Left colon (tissue), 2 donors: ENCODE data around the gene NCBP1. TPM values are rescaled to one million over a fixed set of nuclear protein-coding genes. Genes with fewer than 3 reads are reported as not detected.
A peak's percentile ranks its signal among the peaks of the same experiment; 100 is the strongest.
"Not testable (repeated sequence)": the region's sequence is repeated elsewhere in the genome, so short reads cannot be mapped to it uniquely, and the experiment has no call there.

Source experiments
- ATAC-seq: fragments of 200-7000 bp; cut with Tn5 transposase; one replicate; pipeline ENCODE4 v1.9.1; 2020; ENCODE audit warnings: mild to moderate bottlenecking, moderate library complexity
- DNase-seq, 2 donors: peaks; one replicate each; pipeline ENCODE4 v3.0.0-alpha.2; 2020
- intact Hi-C, 2 donors: fragments of 100-400 bp; cut with DNase I in 1 of 2; cut with micrococcal nuclease in 1 of 2; formaldehyde crosslinking; loops; one replicate each; pipeline versions ENCODE4 v1.11.2 to v1.14.0; 2022; cut with DNase I, micrococcal nuclease
- total RNA-seq, 2 donors: library from RNA; stranded (reverse); fragmentation: NEBNext Ultra II Directional; extraction: Animal tissue kit (Norgen Biotek cat#: 25700); gene quantifications; one replicate each; pipeline ENCODE4 v1.2.1, GENCODE V29; 2021
- donor health status: DM: no; HTN: no; CAD: no.
- donor health status: DM: yes; HTN: yes; CAD: no.

The NCBP1 gene
- total RNA-seq, 2 donors from 2014 or later, result 29.0 to 34.0 TPM

- intact Hi-C loops, result loop anchor here in 1 of 2 donors (5.0 to 10.0 kb wide), 2 partner anchors 148 to 211 kb away; no protein-coding TSS in a partner anchor
- DNase-seq, result peak in 1 of 2 donors; percentile 59
- ATAC-seq, result peak; percentile 84
Measured at GRCh38 chr9:97615439-97616072, 18.1 kb upstream of the NCBP1 start.

GRCh38 chr9:97617939-97618416 lies 15.6 kb upstream of the NCBP1 start:
- DNase-seq (no peak), ATAC-seq (no peak)
- intact Hi-C loops, result loop anchor here in 1 of 2 donors (5.0 to 10.0 kb wide), 2 partner anchors 151 to 213 kb away; no protein-coding TSS in a partner anchor

DNA sequence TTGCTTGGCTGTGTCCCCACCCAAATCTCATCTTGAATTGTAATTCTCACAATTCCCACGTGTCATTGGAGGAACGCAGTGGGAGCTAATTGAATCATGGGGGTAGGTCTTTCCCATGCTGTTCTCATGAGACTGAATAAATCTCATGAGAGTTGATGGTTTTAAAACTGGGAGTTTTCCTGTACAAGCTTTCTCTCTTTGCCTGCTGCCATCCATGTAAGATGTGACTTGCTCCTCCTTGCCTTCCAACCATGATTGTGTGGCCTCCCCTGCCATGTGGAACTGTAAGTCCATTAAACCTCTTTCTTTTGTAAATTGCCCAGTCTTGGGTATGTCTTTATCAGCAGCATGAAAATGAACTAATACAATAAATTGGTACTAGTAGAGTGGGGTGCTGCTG lies 13.6 kb upstream of the NCBP1 start:
- ATAC-seq, intact Hi-C loops, DNase-seq: not testable (repeated sequence)

DNA sequence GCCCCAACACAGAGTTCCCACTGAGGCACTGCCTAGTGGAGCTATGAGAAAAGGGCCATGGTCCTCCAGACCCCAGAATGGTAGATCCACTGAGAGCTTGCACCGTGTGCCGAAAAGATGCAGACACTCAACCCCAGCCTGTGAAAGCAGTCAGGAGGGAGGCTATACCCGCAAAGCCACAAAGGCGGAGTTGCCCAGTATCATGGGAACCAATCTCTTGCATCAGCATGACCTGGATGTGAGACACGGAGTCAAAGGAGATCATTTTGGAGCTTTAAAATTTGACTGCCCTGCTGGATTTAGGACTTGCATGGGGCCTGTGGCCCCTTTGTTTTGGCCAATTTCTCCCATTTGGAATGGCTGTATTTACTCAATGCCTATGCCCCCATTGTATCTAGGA lies 11.1 kb upstream of the NCBP1 start:
- ATAC-seq, DNase-seq, intact Hi-C loops: not testable (repeated sequence)

DNA sequence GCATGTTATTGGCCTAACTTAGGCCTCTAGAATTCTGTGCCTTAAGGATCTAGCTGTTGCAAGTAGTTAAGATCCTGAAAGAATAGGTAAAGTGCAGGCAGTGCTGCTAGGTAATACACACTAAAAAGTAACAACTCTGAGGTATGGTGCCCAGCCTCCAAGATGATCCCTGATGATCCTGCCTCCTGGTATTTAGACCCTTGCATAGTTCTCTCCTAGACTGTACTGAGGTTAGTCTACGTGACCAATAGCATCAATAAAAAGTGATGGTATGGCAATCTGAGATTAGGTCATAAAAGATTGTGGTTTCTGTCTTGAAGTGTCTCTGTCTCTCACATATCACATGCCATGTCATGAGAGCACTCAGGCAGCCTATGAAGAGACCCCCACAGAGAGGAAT lies 9.7 kb upstream of the NCBP1 start:
- no peak for DNase-seq
- ATAC-seq, result peak; percentile 91
- intact Hi-C loops, result no loop called here

DNA sequence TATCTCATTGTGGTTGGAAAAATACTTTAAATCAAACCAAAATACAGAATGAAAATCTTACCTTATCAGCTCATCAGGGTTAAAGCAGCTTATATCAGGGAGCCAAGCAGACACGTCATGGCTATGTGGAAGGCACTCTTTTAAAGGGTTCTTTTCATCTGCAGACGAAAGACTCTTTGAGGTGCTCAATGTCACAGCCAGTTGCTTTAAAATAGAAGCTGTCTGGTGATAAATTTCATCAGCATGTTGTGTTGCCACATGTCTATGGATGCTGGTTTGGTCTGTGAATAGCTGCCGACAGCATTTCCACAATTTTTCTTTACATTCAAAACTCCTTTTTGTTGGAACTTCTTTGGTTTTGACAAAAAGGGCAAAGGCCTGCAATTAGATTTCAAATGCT lies 8.0 kb upstream of the NCBP1 start:
- no peak for ATAC-seq
- no peak for DNase-seq
- intact Hi-C loops, result no loop called here

DNA sequence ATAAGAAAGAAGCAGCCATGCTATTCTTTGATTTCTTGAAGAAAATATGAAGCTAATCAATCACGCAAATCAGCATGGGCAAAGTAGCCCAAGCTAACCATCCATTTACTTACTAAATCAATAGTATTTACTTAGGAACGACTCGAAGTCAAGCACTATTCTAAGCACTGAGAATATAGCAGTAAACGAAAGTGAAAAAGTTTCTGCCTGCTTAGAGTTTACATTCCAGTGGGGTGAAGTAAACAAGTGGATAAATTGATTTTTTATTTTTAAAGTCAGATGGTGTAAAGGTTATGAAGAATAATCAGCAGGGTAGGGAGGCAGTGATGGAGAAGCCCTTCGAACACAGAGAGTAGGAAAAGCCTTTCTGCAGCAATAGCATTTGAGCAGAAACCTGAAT lies 6.0 kb upstream of the NCBP1 start:
- intact Hi-C loops, result no loop called here
- no peak for DNase-seq
- no peak for ATAC-seq

GRCh38 chr9:97628668-97629067 lies 5.0 kb upstream of the NCBP1 start:
- no peak for DNase-seq
- no peak for ATAC-seq
- intact Hi-C loops, result no loop called here

- DNase-seq (no peak), ATAC-seq (no peak)
- intact Hi-C loops, result no loop called here
Measured at GRCh38 chr9:97629156-97629555, 4.5 kb upstream of the NCBP1 start.

DNA sequence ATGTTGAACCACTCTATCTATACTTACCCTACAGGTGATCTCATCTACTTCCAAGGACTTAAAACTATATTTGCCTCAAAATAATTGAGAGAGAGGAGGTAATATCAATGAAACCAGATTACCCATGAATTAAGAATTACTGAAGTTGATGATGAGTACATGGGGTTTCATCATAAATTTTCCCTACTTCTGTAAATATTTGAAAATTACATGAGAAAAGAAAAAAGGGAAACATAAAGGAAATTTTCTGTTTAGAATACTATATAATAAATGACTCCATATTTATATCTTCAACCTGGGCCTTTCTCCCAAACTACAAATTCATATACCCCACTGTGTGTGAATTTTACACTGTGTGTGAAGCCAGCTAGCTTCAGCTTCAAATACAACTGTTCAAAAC lies 3.0 kb upstream of the NCBP1 start:
- no peak for DNase-seq
- intact Hi-C loops, result no loop called here
- ATAC-seq, result no peak

DNA sequence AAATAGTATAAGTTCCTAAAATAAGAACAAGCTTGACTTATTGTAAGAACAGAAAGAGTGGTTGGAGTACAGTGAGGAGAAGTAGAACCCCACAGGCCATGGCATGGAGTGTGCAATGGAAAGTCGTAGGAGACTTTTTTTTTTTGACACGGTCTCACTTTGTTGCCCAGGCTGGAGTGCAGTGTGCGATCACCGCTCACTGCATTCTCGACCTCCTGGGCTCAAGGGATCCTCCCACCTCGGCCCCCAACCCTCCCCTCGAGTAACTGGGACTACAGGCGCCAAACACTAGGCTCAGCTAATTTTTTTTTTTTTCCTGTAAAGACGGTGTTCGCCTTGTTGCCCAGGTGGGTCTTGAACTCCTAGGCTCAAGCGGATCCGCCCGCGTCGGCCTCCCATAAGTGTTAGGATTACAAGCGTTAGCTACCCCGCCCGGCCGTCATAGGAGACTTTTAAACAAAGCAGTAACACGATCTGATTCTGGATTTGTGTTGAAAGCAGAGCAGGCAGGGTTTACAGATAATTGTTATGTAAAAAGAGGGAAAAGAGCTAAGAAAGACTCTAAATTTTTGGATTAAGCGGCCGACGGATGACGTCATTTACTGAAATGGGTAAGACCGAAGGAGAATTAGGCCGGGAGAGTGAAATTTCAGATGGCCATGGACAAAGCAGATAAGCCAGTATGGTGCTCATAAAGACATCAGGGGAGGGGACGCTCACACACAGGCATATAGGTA lies 1.2 kb upstream of the NCBP1 start:
- DNase-seq, result peak; percentile 63 to 78
- ATAC-seq, result peak; percentile 11
- intact Hi-C loops, result no loop called here

DNA sequence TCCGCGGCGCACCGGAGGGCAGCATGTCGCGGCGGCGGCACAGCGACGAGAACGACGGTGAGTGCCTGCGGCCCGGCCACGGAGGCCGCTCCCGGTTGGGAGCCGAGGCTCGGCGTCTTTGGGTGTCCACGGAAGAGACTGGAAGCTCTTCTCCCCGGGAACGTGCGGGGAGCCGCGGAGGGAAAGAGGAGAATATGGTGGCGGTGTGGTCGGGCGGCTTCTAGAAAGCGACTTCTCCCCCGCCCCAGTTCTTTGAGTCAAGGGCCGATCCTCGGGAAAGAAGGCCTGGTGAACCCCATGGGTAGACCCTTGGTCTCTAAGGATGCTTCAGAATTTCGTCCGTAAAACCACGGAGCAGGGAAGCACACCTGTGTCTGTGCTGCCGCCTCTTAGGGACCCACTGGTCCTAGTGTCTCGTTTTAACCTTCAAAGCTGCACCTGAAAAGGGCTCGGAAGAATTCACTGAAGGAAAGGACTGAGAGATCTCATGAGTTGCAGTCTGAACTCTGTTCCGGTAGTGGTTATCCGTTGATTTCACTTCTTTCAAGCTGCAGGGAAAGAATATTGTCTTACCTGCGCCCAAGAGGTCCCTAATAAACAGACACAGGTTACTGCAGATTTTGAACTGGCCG lies 354 bp downstream of the NCBP1 start:
- intact Hi-C loops, result no loop called here
- DNase-seq (no peak), ATAC-seq (peak; percentile 8)

- DNase-seq, result no peak
- no peak for ATAC-seq
- intact Hi-C loops, result no loop called here
Measured at GRCh38 chr9:97635026-97635425, 1.4 kb downstream of the NCBP1 start.

- DNase-seq (no peak), ATAC-seq (no peak)
- intact Hi-C loops, result no loop called here
Measured at GRCh38 chr9:97636903-97637302, 3.3 kb downstream of the NCBP1 start.

DNA sequence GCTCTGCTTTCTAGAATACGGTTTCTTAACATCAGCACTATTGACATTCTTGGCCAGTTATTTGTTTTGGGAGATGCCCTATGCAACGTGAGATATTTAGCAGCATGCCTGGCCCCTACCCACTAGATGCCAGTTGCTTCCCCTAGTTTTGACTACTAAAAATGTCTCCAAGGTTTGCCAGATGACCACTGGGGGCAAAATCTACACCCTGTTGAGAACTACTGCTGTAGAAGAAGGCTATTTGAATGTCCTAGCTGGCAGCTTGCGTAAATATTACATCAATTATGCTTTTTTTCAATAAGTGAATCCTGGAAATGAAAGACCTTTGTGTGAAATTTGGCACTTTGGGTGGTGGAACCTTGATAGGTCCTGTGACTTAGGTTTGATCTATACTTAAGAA lies 5.0 kb downstream of the NCBP1 start:
- no peak for ATAC-seq
- DNase-seq, result no peak
- intact Hi-C loops, result no loop called here

- ATAC-seq (no peak), DNase-seq (no peak)
- intact Hi-C loops, result loop anchor here in 1 of 2 donors (5.0 kb wide), 1 partner anchor 42 kb away; no protein-coding TSS in a partner anchor
Measured at GRCh38 chr9:97640325-97640724, 6.7 kb downstream of the NCBP1 start.

DNA sequence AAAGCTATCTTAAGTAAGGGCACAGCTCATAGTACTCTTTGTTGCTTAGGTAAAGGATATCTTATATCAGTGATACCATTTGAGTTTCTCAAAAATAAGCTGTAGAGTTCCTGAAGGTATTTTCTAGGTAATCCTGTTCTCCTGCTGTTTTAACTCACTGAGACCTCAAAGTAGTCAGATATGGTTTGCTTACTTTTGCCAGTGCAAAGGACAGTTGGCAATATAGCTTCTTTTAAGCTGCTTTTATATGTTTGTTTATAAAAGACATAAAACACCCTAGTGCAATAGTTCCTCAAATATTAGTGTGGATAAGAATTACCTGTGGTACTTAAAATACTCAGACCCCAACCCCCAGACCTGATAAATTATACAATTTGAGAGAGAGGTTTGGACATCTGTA lies 12.1 kb downstream of the NCBP1 start:
- ATAC-seq (no peak), DNase-seq (no peak)
- intact Hi-C loops, result no loop called here

GRCh38 chr9:97647996-97648395 lies 14.4 kb downstream of the NCBP1 start:
- DNase-seq (no peak), ATAC-seq (no peak)
- intact Hi-C loops, result no loop called here

GRCh38 chr9:97651646-97652045 lies 18.0 kb downstream of the NCBP1 start:
- ATAC-seq (no peak), DNase-seq (no peak)
- intact Hi-C loops, result no loop called here

DNA sequence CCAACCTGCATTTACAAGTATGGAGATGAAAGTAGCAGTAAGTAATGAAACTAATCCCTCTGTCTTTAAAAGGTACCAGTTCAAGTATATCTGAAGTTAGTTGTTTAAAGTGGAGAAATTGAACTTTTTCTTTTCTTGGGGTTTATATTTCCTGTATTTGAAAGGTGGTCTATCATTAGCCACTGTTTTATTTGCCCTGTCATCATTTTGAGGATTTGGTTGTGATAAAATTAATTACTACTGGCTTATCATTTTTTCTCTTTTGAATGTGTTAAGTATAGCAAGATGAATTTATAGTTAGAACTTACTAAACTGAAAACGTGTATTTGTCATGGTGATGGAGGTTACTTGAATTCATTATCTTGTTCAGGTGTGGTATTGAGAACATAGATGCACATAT lies 25.1 kb downstream of the NCBP1 start:
- DNase-seq (no peak), ATAC-seq (no peak)
- intact Hi-C loops, result no loop called here
